NCI-H748 treated with DMSO at 0.1 percent for 48 hours (cell line): ENCODE data around the gene KIAA0319L.
"Not testable (repeated sequence)": the region's sequence is repeated elsewhere in the genome, so short reads cannot be mapped to it uniquely, and the experiment has no call there.

ENCODE experiments used
- DNase-seq: peaks from one replicate; lab custom pipeline; 2025; lab: John Stamatoyannopoulos, UW

KIAA0319L gene

GRCh38 chr1:35488336-35488735 is 68.9 kb downstream of the KIAA0319L start:
- DNase-seq = no peak

- no peak for DNase-seq
Observed at GRCh38 chr1:35486858-35487408, 70.3 kb downstream of the KIAA0319L start.

- no peak for DNase-seq
Observed at GRCh38 chr1:35481229-35481628, 76.0 kb downstream of the KIAA0319L start.

GRCh38 chr1:35477870-35478269 is 79.3 kb downstream of the KIAA0319L start:
- DNase-seq = no peak

- DNase-seq = no peak
Observed at GRCh38 chr1:35475856-35476674, 81.1 kb downstream of the KIAA0319L start.

GRCh38 chr1:35475356-35475755 is 81.8 kb downstream of the KIAA0319L start:
- no peak for DNase-seq

GRCh38 chr1:35473216-35473615 is 84.0 kb downstream of the KIAA0319L start:
- not testable (repeated sequence) for DNase-seq

GRCh38 chr1:35470977-35471613 is 86.1 kb downstream of the KIAA0319L start:
- no peak for DNase-seq

GRCh38 chr1:35466120-35466519 is 91.1 kb downstream of the KIAA0319L start:
- no peak for DNase-seq

GRCh38 chr1:35463749-35464148 is 93.5 kb downstream of the KIAA0319L start:
- not testable (repeated sequence) for DNase-seq

- DNase-seq = no peak
Observed at GRCh38 chr1:35463232-35463631, 94.0 kb downstream of the KIAA0319L start.

- DNase-seq = no peak
Observed at GRCh38 chr1:35461966-35462651, 95.1 kb downstream of the KIAA0319L start.

GRCh38 chr1:35460796-35461195 is 96.4 kb downstream of the KIAA0319L start:
- DNase-seq = no peak

- no peak for DNase-seq
Observed at GRCh38 chr1:35454616-35455015, 102.6 kb downstream of the KIAA0319L start.

GRCh38 chr1:35454176-35454575 is 103.0 kb downstream of the KIAA0319L start:
- no peak for DNase-seq

- no peak for DNase-seq
Observed at GRCh38 chr1:35453031-35453430, 104.2 kb downstream of the KIAA0319L start.

- no peak for DNase-seq
Observed at GRCh38 chr1:35452106-35452774, 105.0 kb downstream of the KIAA0319L start.

- DNase-seq = peak; percentile 27
Observed at GRCh38 chr1:35451125-35451528, 106.1 kb downstream of the KIAA0319L start.

- DNase-seq = no peak
Observed at GRCh38 chr1:35449334-35450008, 107.7 kb downstream of the KIAA0319L start.

GRCh38 chr1:35448344-35448801 is 108.8 kb downstream of the KIAA0319L start:
- DNase-seq = no peak

GRCh38 chr1:35447278-35447677 is 109.9 kb downstream of the KIAA0319L start:
- no peak for DNase-seq

- DNase-seq = no peak
Observed at GRCh38 chr1:35444519-35444774, 112.8 kb downstream of the KIAA0319L start.
